ENCODE measurements around the gene C1orf159. TPM values are rescaled to one million over a fixed set of nuclear protein-coding genes. Genes with fewer than 3 reads are reported as not detected.

Gene C1orf159
- total and polyA plus RNA-seq, 10 of the 15 experiments (the other 5 are each of a cell fraction or from before 2014, with no cell fraction given), result 0.11 to 23.4 (median 8.0) TPM

GRCh38 chr1:1047963-1048362, 67.9 kb downstream of the C1orf159 start (continued):
- TF ChIP-seq ZBTB40 (IDR thresholded peaks at IDR 0.05; ENCODE audit: borderline replicate concordance) (no peak), FOS (IDR thresholded peaks at IDR 0.05; ENCODE audit: borderline replicate concordance, extremely low read depth, insufficient read length) (no peak), PML (IDR thresholded peaks at IDR 0.05; ENCODE audit: low read length) (no peak)
- TF ChIP-seq, protein P1, sequence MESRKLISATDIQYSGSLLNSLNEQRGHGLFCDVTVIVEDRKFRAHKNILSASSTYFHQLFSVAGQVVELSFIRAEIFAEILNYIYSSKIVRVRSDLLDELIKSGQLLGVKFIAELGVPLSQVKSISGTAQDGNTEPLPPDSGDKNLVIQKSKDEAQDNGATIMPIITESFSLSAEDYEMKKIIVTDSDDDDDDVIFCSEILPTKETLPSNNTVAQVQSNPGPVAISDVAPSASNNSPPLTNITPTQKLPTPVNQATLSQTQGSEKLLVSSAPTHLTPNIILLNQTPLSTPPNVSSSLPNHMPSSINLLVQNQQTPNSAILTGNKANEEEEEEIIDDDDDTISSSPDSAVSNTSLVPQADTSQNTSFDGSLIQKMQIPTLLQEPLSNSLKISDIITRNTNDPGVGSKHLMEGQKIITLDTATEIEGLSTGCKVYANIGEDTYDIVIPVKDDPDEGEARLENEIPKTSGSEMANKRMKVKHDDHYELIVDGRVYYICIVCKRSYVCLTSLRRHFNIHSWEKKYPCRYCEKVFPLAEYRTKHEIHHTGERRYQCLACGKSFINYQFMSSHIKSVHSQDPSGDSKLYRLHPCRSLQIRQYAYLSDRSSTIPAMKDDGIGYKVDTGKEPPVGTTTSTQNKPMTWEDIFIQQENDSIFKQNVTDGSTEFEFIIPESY (IDR thresholded peaks at IDR 0.05), result no peak

DNA sequence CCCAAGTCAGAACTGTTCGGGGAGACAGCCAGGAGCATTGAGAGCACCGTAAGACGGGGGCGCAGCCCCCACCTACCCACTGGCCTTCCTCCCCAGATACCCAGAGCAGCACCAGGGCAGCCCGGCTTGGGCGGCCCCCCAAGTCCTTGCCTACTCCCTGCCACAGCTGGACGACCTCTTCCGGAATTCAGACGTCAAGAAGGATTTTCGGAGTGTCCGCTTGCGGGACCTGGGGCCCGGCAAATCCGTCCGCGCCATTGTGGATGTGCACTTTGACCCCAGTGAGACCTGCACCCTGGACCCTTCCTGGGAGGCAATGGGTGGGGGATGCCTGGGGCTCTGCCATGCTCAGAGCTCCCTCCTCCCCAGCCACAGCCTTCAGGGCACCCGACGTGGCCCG, 68.5 kb downstream of the C1orf159 start:
- Histone ChIP-seq H2AFZ (ENCODE audit: control insufficient read depth, low read depth, low read length) (no peak overlapping the region), H3K79me2 (ENCODE audit: control insufficient read depth, insufficient read depth, low read length) (no peaks in the 10 kb centered on the region), H3K27me3 (replicated peaks in 1 of 2; ENCODE audit: control insufficient read depth in 2 of 2, insufficient read depth in 2 of 2, low read length in 1 of 2) (no peaks in the 10 kb centered on the region), H3K27ac (ENCODE audit: control insufficient read depth, insufficient read depth) (no peak overlapping the region), H3K9me3 (replicated peaks; ENCODE audit: control insufficient read depth, insufficient read depth, low read length) (no peaks in the 10 kb centered on the region), H4K20me1 (ENCODE audit: control insufficient read depth, insufficient read depth) (no peaks in the 10 kb centered on the region), H3K36me3 (ENCODE audit: control insufficient read depth in 2 of 2, insufficient read depth in 2 of 2, low read length in 1 of 2) (peaks cover 3 to 24% of the 10 kb centered on the region in 2 experiments; a peak in 3 of 4 replicates), H3K9ac (ENCODE audit: control insufficient read depth, insufficient read depth, low read length) (no peak overlapping the region), H3K4me1 (ENCODE audit: control insufficient read depth, insufficient read depth, low read length) (peaks cover 5% of the 10 kb centered on the region; the same call in 1 of the 2 replicates), H3K4me3 (no peak overlapping the region), H3K4me2 (ENCODE audit: control insufficient read depth, insufficient read depth) (no peak overlapping the region)
- POLR2A ChIA-PET, result no interaction called here
- in situ Hi-C loops (cut with MboI), result no loop called here
- SMC1A ChIA-PET (ENCODE audit: uncharacterized antibody, unreplicated experiment), result no interaction called here
- no TSS peak for BruUV-seq (replicated peaks)
- no peak for DNase-seq (ENCODE audit: low read depth, low spot score)
- FAIRE-seq, result no peak
- intact Hi-C loops (cut with micrococcal nuclease; ENCODE audit: unreplicated experiment), result no loop called here
- RAD21 ChIA-PET (ENCODE audit: unreplicated experiment), result no interaction called here
- no peak for ATAC-seq
- CTCF ChIA-PET, result no interaction called here
- 88% methylated on average over 19 of the region's 19 CpGs for WGBS (ENCODE audit: insufficient coverage, insufficient replicate concordance, low lambda C conversion rate, missing lambda C conversion rate)
- TF ChIP-seq, protein P2, sequence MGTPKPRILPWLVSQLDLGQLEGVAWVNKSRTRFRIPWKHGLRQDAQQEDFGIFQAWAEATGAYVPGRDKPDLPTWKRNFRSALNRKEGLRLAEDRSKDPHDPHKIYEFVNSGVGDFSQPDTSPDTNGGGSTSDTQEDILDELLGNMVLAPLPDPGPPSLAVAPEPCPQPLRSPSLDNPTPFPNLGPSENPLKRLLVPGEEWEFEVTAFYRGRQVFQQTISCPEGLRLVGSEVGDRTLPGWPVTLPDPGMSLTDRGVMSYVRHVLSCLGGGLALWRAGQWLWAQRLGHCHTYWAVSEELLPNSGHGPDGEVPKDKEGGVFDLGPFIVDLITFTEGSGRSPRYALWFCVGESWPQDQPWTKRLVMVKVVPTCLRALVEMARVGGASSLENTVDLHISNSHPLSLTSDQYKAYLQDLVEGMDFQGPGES (IDR thresholded peaks at IDR 0.05), result no peak
- TF ChIP-seq SIX5 (IDR thresholded peaks at IDR 0.05; ENCODE audit: low read depth, low read length, severe bottlenecking), result no peak
- no peak for TF ChIP-seq GABPA (IDR thresholded peaks at IDR 0.05; ENCODE audit: low read depth)
- TF ChIP-seq NFXL1 (IDR thresholded peaks at IDR 0.05; ENCODE audit: borderline replicate concordance), result no peak
- no peak for TF ChIP-seq NFYB (IDR thresholded peaks at IDR 0.05; ENCODE audit: insufficient read depth, low read depth, low read length)
- no peak for TF ChIP-seq BHLHE40 (IDR thresholded peaks at IDR 0.05; ENCODE audit: borderline replicate concordance in 1 of 2, low read depth in 2 of 2, low read length in 1 of 2)
- no peak for TF ChIP-seq ZBTB40 (IDR thresholded peaks at IDR 0.05; ENCODE audit: borderline replicate concordance)
- TF ChIP-seq NR2C2 (IDR thresholded peaks at IDR 0.05; ENCODE audit: borderline replicate concordance, control insufficient read depth, insufficient read length, low read depth), result no peak

Data from GM12878 (cell line).